Mucosa of rectum (tissue), 2 donors: ENCODE results near the gene CDC42BPA.
"Not testable (repeated sequence)": the region's sequence is repeated elsewhere in the genome, so short reads cannot be mapped to it uniquely, and the experiment has no call there.

ENCODE experiments used
- H3K27ac ChIP-seq, 2 donors: one replicate each; pipeline ENCODE4 v1.7.0; 2013; ENCODE audit warnings: inconsistent platforms in 2 of 2, low read depth in 2 of 2, low read length in 2 of 2
- H3K27me3 ChIP-seq, 2 donors: one replicate each; pipeline ENCODE4 v1.7.0; 2013; ENCODE audit warnings: low read length in 2 of 2; ENCODE audit not compliant: control insufficient read depth in 2 of 2, insufficient read depth in 2 of 2
- H3K36me3 ChIP-seq, 2 donors: one replicate each; pipeline ENCODE4 v1.7.0; 2013; ENCODE audit warnings: low read length in 2 of 2; ENCODE audit not compliant: control insufficient read depth in 2 of 2, insufficient read depth in 2 of 2
- H3K4me1 ChIP-seq, 2 donors: one replicate each; pipeline ENCODE4 v1.7.0; 2013; ENCODE audit warnings: low read length in 2 of 2, mild to moderate bottlenecking in 1 of 2; ENCODE audit not compliant: control insufficient read depth in 2 of 2, insufficient read depth in 2 of 2
- H3K4me3 ChIP-seq, 2 donors: one replicate each; pipeline ENCODE4 v1.7.0; 2013; ENCODE audit warnings: low read length in 2 of 2
- H3K9ac ChIP-seq, 2 donors: one replicate each; pipeline ENCODE4 v1.7.0; 2013; ENCODE audit warnings: low read length in 2 of 2, low read depth in 1 of 2, mild to moderate bottlenecking in 1 of 2
- H3K9me3 ChIP-seq, 2 donors: one replicate each; pipeline ENCODE4 v1.7.0; 2013; ENCODE audit warnings: low read length in 2 of 2; ENCODE audit not compliant: control insufficient read depth in 2 of 2
- donor health status: healthy.
- donor health status: Normal muscosa, but diverticular disease.

The CDC42BPA gene

GRCh38 chr1:227016990-227017389 is 301.3 kb downstream of the CDC42BPA start:
- no peak overlapping the region for H3K4me3 ChIP-seq
- H3K36me3 ChIP-seq, result peaks cover 10 to 13% of the 10 kb centered on the region in 2 donors
- H3K9ac ChIP-seq, result no peak overlapping the region
- no peaks in the 10 kb centered on the region for H3K4me1 ChIP-seq
- H3K27ac ChIP-seq, result no peak overlapping the region
- H3K27me3 ChIP-seq, result no peaks in the 10 kb centered on the region
- no peaks in the 10 kb centered on the region for H3K9me3 ChIP-seq

GRCh38 chr1:227010645-227011044 is 307.6 kb downstream of the CDC42BPA start:
- Histone ChIP-seq H3K27me3 (no peaks in the 10 kb centered on the region), H3K4me3 (no peak overlapping the region), H3K4me1 (no peaks in the 10 kb centered on the region), H3K36me3 (no peaks in the 10 kb centered on the region), H3K9ac (no peak overlapping the region), H3K9me3 (no peaks in the 10 kb centered on the region), H3K27ac (no peak overlapping the region)

- no peaks in the 10 kb centered on the region for H3K9me3 ChIP-seq
- H3K4me3 ChIP-seq, result no peak overlapping the region
- H3K27ac ChIP-seq, result no peak overlapping the region
- no peak overlapping the region for H3K9ac ChIP-seq
- H3K27me3 ChIP-seq, result no peaks in the 10 kb centered on the region
- H3K4me1 ChIP-seq, result no peaks in the 10 kb centered on the region
- H3K36me3 ChIP-seq, result peaks cover 0 to under 1% of the 10 kb centered on the region in 2 donors
These were observed 308.4 kb downstream of the CDC42BPA start for GRCh38 chr1:227009937-227010336.

GRCh38 chr1:227006226-227006796 is 312.0 kb downstream of the CDC42BPA start:
- Histone ChIP-seq H3K27ac (no peak overlapping the region), H3K9me3 (no peaks in the 10 kb centered on the region), H3K4me3 (no peak overlapping the region), H3K4me1 (no peaks in the 10 kb centered on the region), H3K9ac (no peak overlapping the region), H3K27me3 (no peaks in the 10 kb centered on the region), H3K36me3 (peaks cover 8 to 13% of the 10 kb centered on the region in 2 donors)

- no peak overlapping the region for H3K4me3 ChIP-seq
- no peak overlapping the region for H3K27ac ChIP-seq
- H3K9ac ChIP-seq, result no peak overlapping the region
- no peaks in the 10 kb centered on the region for H3K4me1 ChIP-seq
- H3K27me3 ChIP-seq, result no peaks in the 10 kb centered on the region
- peaks cover 8 to 17% of the 10 kb centered on the region in 2 donors for H3K36me3 ChIP-seq
- H3K9me3 ChIP-seq, result no peaks in the 10 kb centered on the region
These were observed 313.5 kb downstream of the CDC42BPA start for GRCh38 chr1:227004796-227005195.

GRCh38 chr1:227003165-227003564 is 315.1 kb downstream of the CDC42BPA start:
- Histone ChIP-seq H3K9me3 (no peaks in the 10 kb centered on the region), H3K27ac (no peak overlapping the region), H3K36me3 (peaks cover 8 to 17% of the 10 kb centered on the region in 2 donors)

GRCh38 chr1:227002531-227003049 is 315.7 kb downstream of the CDC42BPA start:
- Histone ChIP-seq H3K9me3 (no peaks in the 10 kb centered on the region), H3K4me1 (no peaks in the 10 kb centered on the region), H3K27ac (no peak overlapping the region), H3K27me3 (no peaks in the 10 kb centered on the region), H3K9ac (no peak overlapping the region), H3K36me3 (peaks cover 8 to 17% of the 10 kb centered on the region in 2 donors), H3K4me3 (no peak overlapping the region)

More at GRCh38 chr1:227003165-227003564, 315.1 kb downstream of the CDC42BPA start:
- H3K4me3 ChIP-seq, result no peak overlapping the region
- no peak overlapping the region for H3K9ac ChIP-seq
- H3K4me1 ChIP-seq, result no peaks in the 10 kb centered on the region
- H3K27me3 ChIP-seq, result no peaks in the 10 kb centered on the region

- H3K4me3 ChIP-seq, H3K27ac ChIP-seq, H3K9me3 ChIP-seq, H3K4me1 ChIP-seq, H3K9ac ChIP-seq, H3K27me3 ChIP-seq: not testable (repeated sequence)
- H3K36me3 ChIP-seq, result peaks cover 7 to 13% of the 10 kb centered on the region in 2 donors
These were observed 318.7 kb downstream of the CDC42BPA start for GRCh38 chr1:226999579-226999978.

GRCh38 chr1:226995365-226996332 is 322.6 kb downstream of the CDC42BPA start:
- Histone ChIP-seq H3K4me1 (peaks cover under 1 to 1% of the 10 kb centered on the region in 2 donors), H3K9ac (no peak overlapping the region), H3K36me3 (peaks cover 3 to 6% of the 10 kb centered on the region in 2 donors), H3K27me3 (no peaks in the 10 kb centered on the region), H3K4me3 (no peak overlapping the region), H3K9me3 (no peaks in the 10 kb centered on the region), H3K27ac (no peak overlapping the region)
